Endothelial cell (in vitro differentiated cells): Measurements from ENCODE around the gene HMBS. TPM values are rescaled to one million over a fixed set of nuclear protein-coding genes. Genes with fewer than 3 reads are reported as not detected.
A peak's percentile ranks its signal among the peaks of the same experiment; 100 is the strongest.

Experiments
- DNase-seq: peaks from one replicate; pipeline ENCODE4 v3.0.0; 2021; ENCODE audit warnings: low spot score
- H3K27ac Mint-ChIP-seq: one replicate; pipeline ENCODE4 v1.8.0; 2021; ENCODE audit warnings: mixed read lengths, inconsistent platforms; ENCODE audit not compliant: unreplicated experiment
- H3K27me3 Mint-ChIP-seq: one replicate; pipeline ENCODE4 v1.8.0; 2021; ENCODE audit warnings: mild to moderate bottlenecking, moderate library complexity, mixed read lengths, inconsistent platforms; ENCODE audit not compliant: unreplicated experiment
- H3K36me3 Mint-ChIP-seq: one replicate; pipeline ENCODE4 v1.8.0; 2021; ENCODE audit warnings: mild to moderate bottlenecking, low read depth, mixed read lengths, inconsistent platforms; ENCODE audit not compliant: unreplicated experiment
- H3K4me1 Mint-ChIP-seq: one replicate; pipeline ENCODE4 v1.8.0; 2021; ENCODE audit warnings: mild to moderate bottlenecking, mixed read lengths, inconsistent platforms; ENCODE audit not compliant: unreplicated experiment
- H3K4me3 Mint-ChIP-seq: one replicate; pipeline ENCODE4 v1.8.0; 2021; ENCODE audit warnings: mild to moderate bottlenecking, mixed read lengths, inconsistent platforms; ENCODE audit not compliant: unreplicated experiment
- H3K9me3 Mint-ChIP-seq: one replicate; pipeline ENCODE4 v1.8.0; 2021; ENCODE audit warnings: mixed read lengths, inconsistent platforms; ENCODE audit not compliant: unreplicated experiment
- total RNA-seq: library from RNA; stranded (reverse); fragmentation: NEBNext Ultra II Directional; extraction: Animal tissue kit (Norgen Biotek cat#: 25700); gene quantifications from one replicate; pipeline ENCODE4 v1.2.1, GENCODE V29; 2021; ENCODE audit not compliant: unreplicated experiment
- TF ChIP-seq, protein P1 (sequence below): fragments of 200-600 bp; sonication (generic); IDR thresholded peaks from one replicate; pipeline ENCODE4 v1.5.0; 2021; ENCODE audit warnings: antibody characterized with exemption; ENCODE audit not compliant: unreplicated experiment

Gene HMBS
- total RNA-seq, 1 donor from 2014 or later, result 13.6 TPM

GRCh38 chr11:119044708-119045107, 40.0 kb upstream of the HMBS start:
- TF ChIP-seq, protein P1, sequence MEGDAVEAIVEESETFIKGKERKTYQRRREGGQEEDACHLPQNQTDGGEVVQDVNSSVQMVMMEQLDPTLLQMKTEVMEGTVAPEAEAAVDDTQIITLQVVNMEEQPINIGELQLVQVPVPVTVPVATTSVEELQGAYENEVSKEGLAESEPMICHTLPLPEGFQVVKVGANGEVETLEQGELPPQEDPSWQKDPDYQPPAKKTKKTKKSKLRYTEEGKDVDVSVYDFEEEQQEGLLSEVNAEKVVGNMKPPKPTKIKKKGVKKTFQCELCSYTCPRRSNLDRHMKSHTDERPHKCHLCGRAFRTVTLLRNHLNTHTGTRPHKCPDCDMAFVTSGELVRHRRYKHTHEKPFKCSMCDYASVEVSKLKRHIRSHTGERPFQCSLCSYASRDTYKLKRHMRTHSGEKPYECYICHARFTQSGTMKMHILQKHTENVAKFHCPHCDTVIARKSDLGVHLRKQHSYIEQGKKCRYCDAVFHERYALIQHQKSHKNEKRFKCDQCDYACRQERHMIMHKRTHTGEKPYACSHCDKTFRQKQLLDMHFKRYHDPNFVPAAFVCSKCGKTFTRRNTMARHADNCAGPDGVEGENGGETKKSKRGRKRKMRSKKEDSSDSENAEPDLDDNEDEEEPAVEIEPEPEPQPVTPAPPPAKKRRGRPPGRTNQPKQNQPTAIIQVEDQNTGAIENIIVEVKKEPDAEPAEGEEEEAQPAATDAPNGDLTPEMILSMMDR, result peak; percentile 45
- H3K4me1 Mint-ChIP-seq, result no peaks in the 10 kb centered on the region
- no peak for DNase-seq
- no peaks in the 10 kb centered on the region for H3K9me3 Mint-ChIP-seq
- peaks cover 5% of the 10 kb centered on the region for H3K27me3 Mint-ChIP-seq
- peaks cover 37% of the 10 kb centered on the region for H3K36me3 Mint-ChIP-seq
- H3K27ac Mint-ChIP-seq, result no peak overlapping the region
- no peak overlapping the region for H3K4me3 Mint-ChIP-seq

DNA sequence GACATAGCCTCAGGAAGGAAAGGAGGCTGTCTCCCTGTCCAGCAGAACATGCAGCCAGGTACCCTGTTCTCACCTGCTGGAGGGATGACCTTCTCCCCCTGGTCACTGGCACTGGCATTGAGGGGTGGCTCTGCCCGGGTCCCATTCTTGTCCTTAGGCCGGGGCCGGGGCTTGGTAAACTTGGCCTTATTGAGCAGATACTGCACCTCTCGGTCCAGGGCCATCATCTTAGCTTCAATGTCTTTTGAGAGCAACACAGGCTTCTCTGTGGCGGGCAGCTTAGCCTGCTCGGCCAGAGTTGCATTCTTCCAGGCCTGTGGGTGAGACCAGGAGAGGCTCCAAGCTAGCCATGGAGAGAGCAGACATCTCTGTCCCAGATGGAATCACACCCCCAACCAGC, 38.2 kb upstream of the HMBS start:
- H3K4me3 Mint-ChIP-seq, result no peak overlapping the region
- H3K9me3 Mint-ChIP-seq, result no peaks in the 10 kb centered on the region
- no peak overlapping the region for H3K27ac Mint-ChIP-seq
- no peak for DNase-seq
- TF ChIP-seq, protein P1, result no peak
- peaks cover 51% of the 10 kb centered on the region for H3K36me3 Mint-ChIP-seq
- H3K4me1 Mint-ChIP-seq, result no peaks in the 10 kb centered on the region
- H3K27me3 Mint-ChIP-seq, result peaks cover 8% of the 10 kb centered on the region

- H3K4me3 Mint-ChIP-seq, result peak overlapping the region; percentile 34
Measured at GRCh38 chr11:119047205-119047604, 37.5 kb upstream of the HMBS start.

GRCh38 chr11:119048644-119049043, 36.0 kb upstream of the HMBS start:
- DNase-seq, result no peak
- H3K27me3 Mint-ChIP-seq, result peaks cover 8% of the 10 kb centered on the region

More at GRCh38 chr11:119047205-119047604, 37.5 kb upstream of the HMBS start:
- Mint-ChIP-seq H3K27me3 (peaks cover 8% of the 10 kb centered on the region), H3K4me1 (no peaks in the 10 kb centered on the region), H3K27ac (no peak overlapping the region), H3K9me3 (no peaks in the 10 kb centered on the region), H3K36me3 (peaks cover 57% of the 10 kb centered on the region)
- TF ChIP-seq, protein P1, result no peak
- no peak for DNase-seq

GRCh38 chr11:119049081-119049480, 35.6 kb upstream of the HMBS start:
- Mint-ChIP-seq H3K27ac (no peak overlapping the region), H3K9me3 (no peaks in the 10 kb centered on the region), H3K36me3 (peaks cover 73% of the 10 kb centered on the region), H3K27me3 (peaks cover 8% of the 10 kb centered on the region), H3K4me1 (no peaks in the 10 kb centered on the region), H3K4me3 (peak overlapping the region; percentile 48)
- TF ChIP-seq, protein P1, result no peak
- DNase-seq, result no peak

More at GRCh38 chr11:119048644-119049043, 36.0 kb upstream of the HMBS start:
- Mint-ChIP-seq H3K36me3 (peaks cover 71% of the 10 kb centered on the region), H3K4me3 (peak overlapping the region; percentile 48), H3K9me3 (no peaks in the 10 kb centered on the region), H3K4me1 (no peaks in the 10 kb centered on the region), H3K27ac (no peak overlapping the region)
- TF ChIP-seq, protein P1, result no peak
